RWPE1 (cell line): ENCODE results near the gene CC2D1A.
A peak's percentile ranks its signal among the peaks of the same experiment; 100 is the strongest.
"Not testable (repeated sequence)": the region's sequence is repeated elsewhere in the genome, so short reads cannot be mapped to it uniquely, and the experiment has no call there.

Experiments used
- CTCF ChIA-PET: fragments of 350-600 bp; sonication (Branson Sonifier 250); formaldehyde crosslinking; extraction: SDS; loops from one replicate; lab custom pipeline; 2021; lab: Yijun Ruan, JAX
- POLR2A ChIA-PET: fragments of 400-600 bp; formaldehyde crosslinking; extraction: SDS; loops from one replicate; lab custom pipeline; 2020; ENCODE audit warnings: antibody characterized with exemption; ENCODE audit not compliant: low non-redundant PET; lab: Yijun Ruan, JAX
- DNase-seq: peaks from one replicate; pipeline ENCODE4 v3.0.0; 2012; ENCODE audit warnings: low spot score
- H3K27ac ChIP-seq: fragments of 450-650 bp; 2 replicates; pipeline ENCODE4 v1.5.1; 2017
- TF ChIP-seq, protein P1 (sequence below): fragments of 450-650 bp; conservative IDR thresholded peaks from 2 replicates; pipeline ENCODE4 v1.5.1; 2017; ENCODE audit warnings: low read depth, mild to moderate bottlenecking

The CC2D1A gene

GRCh38 chr19:13964776-13965175, 58.8 kb downstream of the CC2D1A start:
- H3K27ac ChIP-seq, result peak overlapping the region; percentile 34
- TF ChIP-seq, protein P1, sequence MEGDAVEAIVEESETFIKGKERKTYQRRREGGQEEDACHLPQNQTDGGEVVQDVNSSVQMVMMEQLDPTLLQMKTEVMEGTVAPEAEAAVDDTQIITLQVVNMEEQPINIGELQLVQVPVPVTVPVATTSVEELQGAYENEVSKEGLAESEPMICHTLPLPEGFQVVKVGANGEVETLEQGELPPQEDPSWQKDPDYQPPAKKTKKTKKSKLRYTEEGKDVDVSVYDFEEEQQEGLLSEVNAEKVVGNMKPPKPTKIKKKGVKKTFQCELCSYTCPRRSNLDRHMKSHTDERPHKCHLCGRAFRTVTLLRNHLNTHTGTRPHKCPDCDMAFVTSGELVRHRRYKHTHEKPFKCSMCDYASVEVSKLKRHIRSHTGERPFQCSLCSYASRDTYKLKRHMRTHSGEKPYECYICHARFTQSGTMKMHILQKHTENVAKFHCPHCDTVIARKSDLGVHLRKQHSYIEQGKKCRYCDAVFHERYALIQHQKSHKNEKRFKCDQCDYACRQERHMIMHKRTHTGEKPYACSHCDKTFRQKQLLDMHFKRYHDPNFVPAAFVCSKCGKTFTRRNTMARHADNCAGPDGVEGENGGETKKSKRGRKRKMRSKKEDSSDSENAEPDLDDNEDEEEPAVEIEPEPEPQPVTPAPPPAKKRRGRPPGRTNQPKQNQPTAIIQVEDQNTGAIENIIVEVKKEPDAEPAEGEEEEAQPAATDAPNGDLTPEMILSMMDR, result no peak
- no peak for DNase-seq
- CTCF ChIA-PET, result no interaction called here
- POLR2A ChIA-PET, result no interaction called here

DNA sequence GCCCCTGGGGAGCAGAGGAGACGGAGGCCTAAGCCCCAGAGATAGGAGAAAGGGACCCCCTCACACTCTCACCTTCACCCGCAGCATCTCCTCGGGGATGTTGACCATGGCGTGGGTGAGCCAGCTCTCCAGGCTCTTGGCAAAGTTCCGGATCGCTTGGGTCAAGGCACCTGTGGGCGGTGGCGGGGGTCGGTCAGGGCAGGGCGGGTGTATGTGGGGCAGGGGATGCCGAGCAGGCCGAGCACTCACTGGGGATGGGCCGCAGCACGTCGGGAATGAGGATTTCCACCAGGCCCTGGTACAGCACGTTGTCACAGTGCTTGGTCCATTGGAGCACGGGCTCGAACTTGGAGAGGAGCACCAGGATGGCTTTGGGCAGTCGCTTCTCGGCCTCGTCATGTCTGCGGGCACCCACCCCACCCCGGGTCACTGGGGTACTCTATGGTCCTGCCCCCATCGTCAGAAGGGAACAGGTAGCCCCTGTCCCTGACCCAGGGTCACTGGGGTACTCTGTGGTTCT, 59.4 kb downstream of the CC2D1A start:
- TF ChIP-seq, protein P1, result no peak
- no peak for DNase-seq
- ChIA-PET CTCF (no interaction called here), POLR2A (no interaction called here)
- H3K27ac ChIP-seq, result peak overlapping the region; percentile 11

GRCh38 chr19:13965926-13966683, 60.1 kb downstream of the CC2D1A start:
- no peak overlapping the region for H3K27ac ChIP-seq
- TF ChIP-seq, protein P1, result no peak
- CTCF ChIA-PET, result no interaction called here
- DNase-seq, result no peak
- POLR2A ChIA-PET, result no interaction called here

DNA sequence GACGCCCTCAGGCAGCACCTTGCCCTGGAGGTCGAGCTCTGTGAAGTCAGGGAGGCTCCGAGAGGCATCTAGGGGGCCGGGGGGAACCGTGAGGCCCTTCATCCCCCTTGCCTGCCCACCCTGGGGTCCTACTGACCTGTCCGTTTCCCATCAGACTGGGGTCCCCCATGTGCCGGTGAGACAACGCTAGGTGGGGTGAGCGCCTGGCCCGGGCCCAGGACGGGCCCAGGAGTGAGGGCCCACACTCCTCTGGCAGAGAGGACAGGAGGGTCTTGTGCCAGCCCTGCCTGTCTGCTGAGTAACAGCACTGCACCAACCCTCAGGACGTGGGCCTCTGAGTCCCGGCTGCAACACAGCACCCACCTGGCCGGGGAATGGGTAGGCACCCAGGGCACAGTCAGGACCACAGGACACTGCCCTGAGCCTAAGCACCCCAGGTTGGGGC, 60.7 kb downstream of the CC2D1A start:
- TF ChIP-seq, protein P1, result no peak
- DNase-seq, result no peak
- no peak overlapping the region for H3K27ac ChIP-seq
- POLR2A ChIA-PET, result no interaction called here
- CTCF ChIA-PET, result no interaction called here

GRCh38 chr19:13967206-13967605, 61.2 kb downstream of the CC2D1A start:
- POLR2A ChIA-PET, H3K27ac ChIP-seq, CTCF ChIA-PET, DNase-seq: not testable (repeated sequence)

- ChIA-PET CTCF (interaction anchor here (0.5 kb wide), 1 partner anchor 26 kb away, joined by 3 read pairs; no protein-coding TSS in a partner anchor), POLR2A (no interaction called here)
- TF ChIP-seq, protein P1, result no peak
- no peak for DNase-seq
- 0 out of 2 replicates have a peak overlapping the region, but pooled peaks have one; percentile 1 for H3K27ac ChIP-seq
Observed at GRCh38 chr19:13968383-13968935, 62.5 kb downstream of the CC2D1A start.

DNA sequence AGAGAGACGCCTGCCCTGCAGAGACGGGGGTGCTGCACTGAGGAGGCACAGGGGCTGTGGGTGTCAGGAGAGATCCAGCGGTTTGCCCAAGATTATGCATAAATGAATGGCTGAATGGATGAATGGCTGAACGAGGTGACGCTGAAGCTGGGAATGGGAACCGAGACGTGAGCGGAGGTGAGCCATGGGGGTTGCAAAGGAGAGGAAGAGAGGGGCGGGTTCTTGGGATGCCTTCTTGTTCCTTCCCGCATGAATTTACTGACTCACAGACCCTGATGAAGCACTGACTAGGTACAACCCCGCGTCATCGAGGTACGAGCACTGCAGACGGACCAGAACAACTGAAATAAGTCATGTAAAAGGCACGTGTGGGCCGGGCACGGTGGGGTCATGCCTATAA, 63.0 kb downstream of the CC2D1A start:
- CTCF ChIA-PET, result no interaction called here
- 0 out of 2 replicates have a peak overlapping the region, but pooled peaks have one; percentile 1 for H3K27ac ChIP-seq
- POLR2A ChIA-PET, result no interaction called here
- TF ChIP-seq, protein P1, result no peak
- DNase-seq, result no peak
